Activated T-cell treated with anti-CD3 and anti-CD28 coated beads, Interleukin-2, amount 50 U/mL, for 48 hours (primary cell): ENCODE data around the gene TENT4B.

ENCODE experiments used
- DNase-seq, 2 experiments: peaks; one replicate each; pipeline ENCODE4 v3.0.0-alpha.2; 2020

Gene TENT4B

DNA sequence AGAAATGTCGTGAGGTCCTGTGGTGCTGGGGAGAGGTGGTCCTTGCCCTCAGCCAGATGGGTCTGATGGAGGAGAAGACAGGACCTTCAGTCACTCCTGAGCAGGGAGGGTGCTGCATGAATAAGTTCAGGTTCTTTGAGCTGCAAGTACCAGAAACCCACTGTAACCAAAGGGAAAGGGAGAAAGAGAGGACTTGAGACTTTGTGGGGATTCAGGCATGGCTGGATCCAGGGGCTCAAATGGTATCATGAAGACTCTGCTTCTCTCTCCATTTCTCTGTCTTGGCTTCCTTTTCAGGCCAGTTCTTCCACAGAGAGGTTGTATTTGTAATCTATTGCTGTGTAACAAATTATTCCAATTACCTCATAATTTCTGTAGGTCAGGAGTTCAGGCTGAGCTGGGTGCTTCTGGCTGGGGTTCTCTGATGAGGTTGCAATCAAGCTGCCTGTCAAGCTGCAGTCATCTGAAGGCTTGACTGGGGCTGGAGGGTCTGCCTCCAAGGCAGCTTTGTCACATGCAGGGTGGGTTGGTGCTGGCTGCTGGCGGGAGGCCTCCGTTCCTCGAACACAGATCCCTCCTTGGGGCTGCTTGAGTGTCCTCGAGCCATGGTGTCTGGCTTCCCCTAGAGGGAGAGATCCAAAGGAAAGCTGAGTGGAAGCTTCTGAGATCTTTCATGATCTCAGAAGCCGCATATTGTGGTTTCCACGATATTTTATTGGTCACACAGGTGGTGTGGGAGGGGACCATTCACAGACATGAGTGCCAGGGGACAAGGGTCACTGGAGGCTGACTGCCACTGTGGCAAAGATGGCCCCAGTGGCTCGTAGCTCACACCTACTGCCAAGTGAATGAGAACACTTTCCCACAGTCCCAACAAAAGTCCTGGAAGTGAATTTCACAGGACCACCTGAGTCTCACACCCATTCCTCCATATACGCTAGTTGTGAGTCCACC lies 107.4 kb downstream of the TENT4B start:
- no peak for DNase-seq

DNA sequence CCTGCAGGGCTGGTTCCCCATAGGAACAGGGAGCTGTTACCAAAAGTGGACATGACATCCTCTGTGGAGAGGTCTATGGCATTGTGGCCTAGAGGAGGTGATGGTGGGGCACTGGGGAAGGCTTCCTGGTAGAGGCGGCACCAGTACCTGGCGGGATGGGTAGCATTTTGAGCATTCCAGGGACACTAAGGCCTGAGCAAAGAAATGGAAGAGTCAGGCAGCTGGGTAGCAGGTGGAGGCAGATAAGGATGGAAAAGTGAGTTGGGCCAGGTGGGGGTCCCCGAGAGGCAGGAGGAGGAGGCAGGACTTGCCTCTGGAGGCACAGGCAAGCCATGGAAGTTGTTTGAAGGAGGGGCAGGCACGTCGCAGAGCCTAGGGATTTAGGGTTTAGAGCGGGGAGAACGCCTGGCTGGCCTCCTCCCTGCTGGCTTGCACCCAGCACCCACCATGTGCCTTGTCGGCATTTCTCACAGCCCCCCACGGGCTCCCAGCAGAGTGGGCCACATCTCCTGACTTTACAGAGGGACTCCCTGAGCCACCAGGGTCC lies 108.1 kb downstream of the TENT4B start:
- no peak for DNase-seq

DNA sequence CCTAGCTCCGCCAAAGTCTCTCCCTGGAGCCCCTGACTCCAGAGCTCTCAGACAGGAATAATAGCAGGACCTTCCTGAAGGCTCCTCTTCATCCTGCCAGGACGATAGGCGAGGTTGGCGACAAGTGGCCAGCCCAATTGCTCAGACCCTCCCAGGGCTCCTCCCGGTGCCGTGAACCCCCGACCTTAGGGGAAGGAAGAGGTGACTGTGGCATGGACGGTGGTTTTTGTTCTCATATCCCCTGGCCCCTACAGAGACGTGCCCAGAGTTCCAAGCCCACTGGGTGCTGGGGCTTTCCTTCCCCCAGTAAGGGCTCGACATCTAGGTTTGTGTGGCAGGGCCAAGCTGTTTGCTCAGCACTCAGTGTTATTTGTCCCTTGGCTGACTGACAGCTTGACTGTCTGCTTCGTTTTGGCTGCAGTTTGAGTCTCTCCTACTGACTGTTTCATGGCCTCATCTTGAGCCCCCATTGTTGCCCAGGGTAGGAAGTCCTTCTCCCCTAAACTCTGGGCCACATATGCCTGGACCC lies 108.7 kb downstream of the TENT4B start:
- peak in 1 of 2 experiments; percentile 18 for DNase-seq

DNA sequence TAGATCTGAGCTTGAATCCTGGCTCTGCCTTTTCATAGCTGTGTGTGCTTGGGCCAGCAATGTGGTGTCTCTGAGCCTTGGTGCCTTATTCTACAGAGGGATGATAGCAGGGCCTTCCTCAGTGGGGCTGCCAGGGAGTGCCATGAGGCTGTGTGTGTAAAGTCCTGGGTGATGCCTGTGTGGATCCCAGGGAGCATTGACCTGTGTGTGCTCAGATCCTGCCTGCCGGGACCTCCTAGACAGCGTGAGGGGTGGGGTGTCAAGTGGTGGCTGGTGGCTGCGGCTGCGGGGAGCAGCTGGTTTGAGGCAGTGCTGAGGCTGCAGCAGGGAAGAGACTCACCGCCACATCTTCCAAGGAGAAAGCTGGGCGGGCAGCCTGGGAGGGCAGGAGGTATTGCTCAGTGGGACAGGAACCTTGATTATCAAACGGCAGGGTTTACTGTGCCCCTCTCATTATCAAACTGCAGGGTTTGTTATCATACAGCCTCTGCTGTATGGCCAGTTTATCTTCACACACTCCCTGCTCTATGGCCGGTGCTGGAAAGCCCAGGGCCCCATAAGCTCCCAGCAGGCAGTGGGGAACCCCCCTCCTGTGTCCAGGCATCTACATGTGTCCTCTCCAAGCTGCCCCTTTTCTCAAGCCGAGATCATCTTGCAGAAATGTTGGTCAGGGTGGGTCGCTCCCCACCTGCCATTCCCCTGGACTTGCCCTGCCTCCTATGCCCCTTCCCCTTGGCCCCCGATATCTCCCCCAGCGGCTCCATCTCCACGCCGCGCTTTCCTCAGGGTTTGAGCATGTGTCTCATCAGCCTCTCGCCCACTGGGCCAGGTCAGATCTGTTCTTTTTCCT lies 110.2 kb downstream of the TENT4B start:
- DNase-seq: no peak

DNA sequence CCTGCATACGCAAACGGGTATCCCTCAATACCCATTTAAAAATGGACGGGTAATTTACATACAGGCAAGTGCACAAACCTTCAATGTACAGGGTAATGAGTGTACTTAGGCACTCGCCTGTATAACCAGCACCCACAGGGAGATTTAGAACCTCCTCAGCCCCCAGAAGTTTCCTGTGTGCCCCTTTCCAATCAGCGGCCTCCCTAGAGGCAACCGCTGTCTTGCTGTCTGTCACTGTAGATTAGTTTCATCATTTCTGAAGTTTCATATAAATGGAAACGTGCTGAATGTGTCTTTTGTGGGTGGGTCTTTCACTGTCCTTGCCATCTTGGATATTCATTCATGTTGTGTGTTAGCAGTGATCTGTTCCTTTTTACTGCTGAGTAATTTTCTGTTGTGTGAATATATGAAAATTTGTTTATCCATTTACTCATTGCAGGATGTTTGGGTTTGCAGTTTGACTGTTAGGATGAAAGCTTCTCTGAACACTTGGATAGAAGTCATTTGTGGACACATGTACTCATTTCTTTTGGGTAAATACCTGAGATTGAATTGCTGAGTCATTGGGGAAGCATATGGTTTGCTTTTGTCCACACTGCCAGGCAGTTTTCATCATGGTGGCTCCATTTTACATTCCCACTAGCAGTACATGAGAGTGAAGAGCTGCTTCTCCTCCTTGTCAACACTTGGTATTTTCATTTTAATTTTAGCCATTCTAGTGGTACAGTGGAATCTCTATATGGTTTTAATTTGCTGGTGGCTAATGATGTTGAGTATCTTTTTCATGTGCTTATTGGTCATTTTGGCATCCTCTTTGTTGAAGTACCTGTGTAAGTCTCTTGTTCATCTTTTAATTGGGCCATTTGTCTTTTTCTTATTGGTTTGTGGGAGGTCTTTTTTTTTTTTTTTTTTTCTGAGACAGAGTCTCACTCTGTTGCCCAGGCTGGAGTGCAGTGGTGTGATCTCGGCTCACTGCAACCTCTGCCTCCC lies 111.1 kb downstream of the TENT4B start:
- DNase-seq: peak; percentile 59 to 67

DNA sequence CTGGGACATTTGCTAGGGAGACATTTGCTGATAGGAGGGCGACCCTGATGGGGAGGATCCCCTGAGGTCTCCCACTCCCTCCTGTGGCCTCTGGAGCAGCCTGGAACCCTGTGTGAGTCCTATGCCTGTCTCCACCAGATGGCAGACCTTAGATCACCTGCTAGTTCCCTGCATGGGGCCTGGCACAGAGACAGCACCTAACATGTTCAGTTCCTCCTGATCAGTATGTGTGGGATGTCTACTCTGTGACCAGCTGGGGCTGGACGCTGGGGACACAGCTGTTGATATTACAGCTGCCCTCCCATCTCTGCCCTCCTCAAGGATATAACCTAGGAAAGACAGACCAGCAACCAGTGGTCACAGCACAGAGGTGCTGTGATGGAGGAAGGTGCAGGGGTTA lies 112.2 kb downstream of the TENT4B start:
- DNase-seq: peak in 1 of 2 experiments; percentile 61

DNA sequence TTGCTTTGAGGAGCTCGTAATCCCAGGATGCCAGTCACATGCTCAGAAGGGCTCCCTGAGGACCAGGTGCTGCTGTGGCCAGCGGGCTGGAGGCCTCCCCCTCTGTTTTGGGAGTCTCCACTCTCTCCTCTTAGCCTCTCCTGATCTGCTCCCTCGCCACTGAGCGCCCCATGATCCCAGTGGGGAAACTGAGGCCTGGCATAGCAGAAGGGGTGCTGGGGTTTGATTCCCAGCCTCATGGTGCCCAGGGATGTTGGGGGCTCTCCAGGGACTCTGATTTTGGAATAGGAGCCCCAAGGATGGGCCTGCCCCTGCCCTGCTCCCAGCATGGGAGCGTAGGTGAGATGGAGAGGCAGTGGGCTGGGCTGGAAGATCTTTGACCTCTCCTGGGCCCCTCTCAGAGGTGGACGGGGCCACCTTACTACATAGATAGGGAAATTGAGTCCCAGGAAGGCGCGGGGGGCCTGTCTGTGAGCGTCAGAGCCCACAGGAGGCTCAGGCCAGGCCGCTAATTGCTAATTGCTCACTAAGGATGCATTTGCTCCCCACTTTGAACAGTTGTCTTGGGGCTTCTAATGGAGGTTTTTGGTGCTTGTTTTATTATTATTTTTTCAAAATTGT lies 112.7 kb downstream of the TENT4B start:
- DNase-seq: no peak

DNA sequence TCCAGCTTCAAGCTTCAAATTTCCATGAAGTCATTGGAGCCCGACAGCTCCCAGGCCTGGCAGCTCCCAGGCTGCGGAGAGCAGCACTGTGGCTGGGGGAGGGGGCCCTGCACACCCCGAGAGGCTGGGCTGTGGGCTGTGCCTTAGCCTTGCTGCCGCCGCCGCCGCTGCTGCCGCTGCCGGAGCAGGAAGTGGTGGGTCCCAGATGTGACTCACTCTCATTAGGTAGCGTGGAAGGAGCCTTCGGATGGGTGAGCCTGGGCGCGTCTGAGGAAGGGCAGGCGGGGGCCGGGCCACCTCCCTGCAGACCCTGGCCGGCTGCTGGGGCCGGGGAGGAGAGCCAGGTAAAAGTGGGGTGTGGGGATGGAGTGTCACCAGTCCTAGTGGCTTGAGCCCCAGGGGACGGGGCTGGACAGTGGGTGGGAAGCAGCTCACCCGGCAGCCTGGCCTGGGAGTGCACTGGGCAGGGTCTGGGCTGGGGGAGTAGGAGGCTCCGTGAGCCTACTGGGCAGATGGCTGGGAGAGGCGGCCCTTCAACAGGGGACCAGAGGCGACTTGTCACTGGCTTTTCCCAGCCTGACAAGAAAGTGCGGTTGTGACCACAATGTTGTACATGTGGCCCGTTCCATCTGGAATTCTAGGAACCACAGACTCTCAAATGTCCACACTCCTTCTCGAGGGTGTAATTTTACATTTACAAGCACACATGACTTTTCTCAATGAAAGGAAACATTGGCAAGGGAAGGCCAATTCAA lies 113.4 kb downstream of the TENT4B start, which contains the start of gene ADCY7:
Gene ADCY7 (plus strand): TSS at position 215 of the 755 bp plus-strand sequence. CDS start 21,629 bp downstream, outside the sequence.
- DNase-seq: peak; percentile 86 to 89

DNA sequence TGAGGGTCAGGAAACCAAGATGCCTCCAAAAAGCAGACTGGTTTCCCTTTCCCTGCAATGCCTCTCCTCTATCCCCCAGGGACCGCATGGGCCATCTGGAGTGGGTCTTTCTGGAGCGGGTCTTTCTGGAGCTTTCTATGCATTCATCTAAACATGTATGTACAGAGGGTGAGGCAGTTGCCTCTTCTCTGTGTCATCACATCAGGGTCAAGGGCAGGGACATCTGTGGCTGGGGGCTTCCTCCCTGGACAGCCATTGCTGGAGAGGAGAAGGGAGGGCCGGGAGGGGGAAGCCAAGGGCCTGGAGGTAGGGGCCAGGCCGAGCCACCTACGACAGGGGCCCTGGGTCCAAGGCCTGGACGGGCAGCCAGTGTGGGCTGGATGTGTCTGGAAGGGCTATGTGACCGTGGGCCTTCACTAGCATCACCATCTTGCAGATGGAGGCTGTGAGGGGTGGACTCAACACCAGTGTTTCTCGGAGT lies 114.1 kb downstream of the TENT4B start:
- DNase-seq: peak; percentile 54 to 59

DNA sequence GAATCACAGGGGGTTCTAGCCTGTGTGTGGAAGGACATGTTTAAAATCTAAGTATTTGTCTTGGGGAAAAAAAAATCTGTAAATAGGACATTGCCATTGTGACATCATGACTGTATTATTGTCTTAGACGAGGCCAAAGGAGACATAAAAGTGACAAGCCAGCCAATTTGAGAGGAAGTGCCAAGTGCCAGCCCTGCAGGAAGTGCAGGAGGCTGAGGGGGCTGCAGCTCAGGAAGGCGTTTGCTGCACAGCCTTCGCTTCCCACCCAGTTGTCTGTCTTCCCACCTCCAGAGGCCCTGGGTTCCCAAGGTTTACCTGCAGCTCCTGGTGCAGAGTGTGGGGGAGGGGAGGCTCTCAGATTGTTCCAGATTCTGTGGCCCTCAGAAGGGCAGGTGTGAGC lies 114.5 kb downstream of the TENT4B start:
- DNase-seq: peak in 1 of 2 experiments; percentile 43

DNA sequence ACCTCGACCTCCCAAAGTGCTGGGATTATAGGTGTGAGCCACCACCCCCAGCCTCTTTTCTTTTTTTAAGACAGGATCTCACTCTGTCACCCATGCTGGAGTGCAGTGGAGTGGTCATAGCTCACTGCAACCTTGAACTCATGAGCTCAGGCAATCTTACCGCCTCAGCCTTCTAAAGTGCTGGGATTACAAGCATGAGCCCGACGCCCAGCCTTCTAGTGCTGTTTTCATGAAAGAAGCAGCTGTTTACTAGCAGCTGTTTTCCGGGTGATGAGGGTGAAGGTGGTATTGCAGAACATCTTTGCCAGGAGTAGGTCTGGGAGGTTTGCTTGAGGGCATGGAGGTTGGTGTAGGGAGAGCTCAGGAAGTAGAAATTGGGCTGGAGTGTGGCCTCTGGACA lies 115.2 kb downstream of the TENT4B start:
- DNase-seq: no peak

DNA sequence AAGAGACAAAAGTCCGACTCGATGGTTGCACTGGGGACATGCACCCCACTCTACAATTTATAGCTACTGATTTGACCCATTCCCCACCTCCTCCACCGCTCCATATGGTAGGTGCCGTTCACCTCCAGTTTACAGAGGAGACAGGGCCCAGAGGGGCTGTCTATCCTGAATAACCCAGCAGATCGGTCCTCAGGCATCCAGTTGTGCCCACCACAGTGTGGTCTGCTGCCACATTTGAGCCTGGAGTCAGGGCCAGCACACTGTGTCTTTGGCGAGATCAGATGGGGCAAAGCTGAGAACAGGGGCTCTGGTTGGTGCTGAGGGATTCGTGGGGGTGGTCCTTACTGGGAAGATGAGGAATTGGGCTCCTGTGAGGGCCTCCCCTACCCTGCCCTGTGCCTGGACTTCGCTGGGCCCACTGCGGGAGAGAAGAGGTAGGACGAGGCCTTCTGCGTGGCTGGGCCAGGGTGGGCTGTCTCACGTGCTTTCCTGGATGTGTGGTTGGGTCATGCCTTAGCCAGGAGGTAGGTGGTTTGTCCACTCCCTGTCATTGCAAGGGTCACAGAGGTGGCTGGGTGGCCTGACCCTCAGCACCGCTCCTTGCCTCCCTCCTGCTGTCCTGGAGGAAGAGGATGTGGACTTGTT lies 116.1 kb downstream of the TENT4B start:
- DNase-seq: no peak

DNA sequence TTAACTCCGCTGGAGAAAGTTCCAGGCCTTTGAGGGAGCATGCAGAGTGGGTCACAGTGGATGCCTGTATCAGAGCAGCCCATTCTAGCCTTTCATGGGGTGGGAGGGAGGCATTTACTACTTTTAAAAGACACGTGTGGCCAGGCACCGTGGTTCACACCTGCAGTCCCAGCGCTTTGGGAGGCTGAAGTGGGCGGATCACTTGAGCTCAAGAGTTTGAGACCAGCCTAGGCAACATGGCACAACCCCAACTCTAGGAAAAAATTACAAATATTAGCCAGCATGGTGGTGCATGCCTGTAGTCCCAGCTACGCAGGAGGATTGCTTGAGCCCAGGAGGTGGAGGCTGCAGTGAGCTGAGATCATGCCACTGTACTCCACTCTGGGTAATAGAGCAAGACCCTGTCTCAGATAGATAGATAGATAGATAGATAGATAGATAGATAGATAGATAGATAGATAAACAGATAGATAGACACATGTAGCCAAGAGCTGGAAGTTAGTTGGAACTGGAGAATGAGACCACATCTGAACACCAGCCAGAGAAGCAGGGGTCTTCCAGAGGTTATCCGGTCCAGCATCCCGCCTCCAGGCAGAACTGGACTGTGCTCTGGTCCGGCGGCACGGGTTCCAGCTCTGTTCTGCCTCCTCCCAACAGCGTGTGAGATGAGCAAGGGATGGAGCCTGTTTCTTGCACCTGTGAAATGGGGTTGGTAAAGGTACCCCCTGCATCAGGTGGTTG lies 116.8 kb downstream of the TENT4B start:
- no peak for DNase-seq

DNA sequence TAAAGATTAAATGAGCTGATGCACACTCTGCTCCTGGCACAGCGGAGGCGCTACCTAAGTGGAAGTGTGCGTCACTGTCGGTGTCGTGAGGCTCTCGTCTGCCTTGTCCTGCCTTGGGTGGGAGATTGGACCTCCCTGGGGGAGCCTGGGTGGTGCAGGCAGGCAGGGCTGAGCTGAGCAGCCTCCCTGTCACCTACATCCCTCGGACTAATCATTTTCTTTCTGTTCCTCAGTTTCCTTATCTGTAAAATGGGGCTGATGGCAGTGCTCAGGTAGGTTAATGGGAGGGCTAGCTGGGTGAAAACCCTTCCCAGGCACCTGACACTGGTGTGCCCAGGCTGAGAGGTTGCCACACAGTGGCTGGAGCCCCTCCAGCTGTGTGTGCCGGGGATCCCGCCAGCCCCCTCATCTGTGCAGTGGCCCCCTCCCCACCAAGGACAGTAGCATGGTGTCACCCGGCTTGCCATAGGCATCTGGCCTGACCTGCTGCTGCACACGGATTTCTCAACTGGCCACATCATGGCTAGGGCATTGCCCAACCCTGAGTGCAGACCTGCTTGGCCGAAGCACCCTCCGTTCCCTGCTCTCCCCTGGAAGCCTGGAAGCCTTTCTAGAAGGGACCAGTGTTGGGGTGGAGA lies 117.5 kb downstream of the TENT4B start:
- DNase-seq: no peak

DNA sequence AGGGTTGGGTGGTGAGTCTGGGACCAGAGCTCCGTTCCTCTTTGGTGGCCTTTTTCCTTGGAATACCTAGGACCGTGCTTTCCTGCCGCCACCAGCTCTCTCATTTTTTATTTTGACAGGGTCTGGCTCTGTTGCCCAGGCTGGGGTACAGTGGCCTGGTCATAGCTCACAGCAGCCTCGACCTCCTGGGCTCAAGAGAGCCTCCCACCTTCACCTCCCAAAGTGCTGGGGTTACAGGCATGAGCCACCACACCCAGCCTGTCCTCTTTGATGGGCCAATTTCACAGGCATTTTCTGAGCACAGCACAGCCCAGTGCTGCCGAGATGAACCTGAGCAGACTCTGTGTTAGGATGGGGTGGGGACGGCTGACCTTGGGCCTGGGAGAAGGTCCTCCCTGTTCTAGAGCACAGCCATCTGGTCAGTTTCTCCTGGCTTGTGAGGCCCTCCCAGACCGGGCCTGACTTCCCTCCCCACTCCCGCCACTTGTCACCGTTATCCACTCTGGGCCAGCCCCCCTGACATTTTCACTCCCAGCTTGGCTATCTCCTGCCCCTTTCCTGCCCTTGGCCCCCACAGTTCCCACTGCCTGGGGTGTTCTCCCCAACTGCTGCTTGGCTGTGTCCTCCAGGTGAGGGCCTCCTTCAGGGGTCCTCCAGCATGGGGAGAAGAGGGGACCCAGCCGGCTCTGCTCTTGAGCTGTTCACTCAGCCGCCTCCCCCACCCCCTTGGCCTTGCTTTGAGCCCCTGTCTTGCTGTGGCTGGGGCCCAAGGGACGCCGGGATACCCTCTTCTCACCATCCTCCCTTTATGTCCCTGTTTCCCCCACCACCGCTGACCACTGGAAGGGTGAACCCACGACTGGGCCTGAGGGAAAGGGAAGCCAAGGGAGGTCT lies 118.3 kb downstream of the TENT4B start:
- DNase-seq: no peak

DNA sequence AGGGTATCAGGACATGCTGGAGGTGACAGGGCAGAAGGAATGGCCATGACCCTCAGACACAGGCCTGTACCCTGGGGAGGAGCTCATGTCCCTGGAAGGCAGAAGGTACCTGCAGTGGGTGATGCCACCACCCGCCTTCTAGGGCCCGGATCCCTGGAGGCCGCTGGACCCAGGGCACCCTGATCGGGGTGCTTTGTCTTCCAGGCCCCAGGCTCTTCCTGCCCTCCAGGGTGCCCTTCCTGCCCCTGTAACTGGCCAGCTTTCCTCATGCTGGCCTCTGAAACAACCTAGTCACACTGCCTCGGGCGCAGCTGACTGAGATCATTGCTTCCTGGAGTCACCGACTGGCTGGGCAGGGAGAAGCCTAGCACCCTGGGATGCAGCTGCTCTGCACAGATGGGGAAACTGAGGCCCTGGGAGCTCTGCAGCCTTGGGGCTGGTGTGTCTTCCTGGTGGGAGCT lies 119.0 kb downstream of the TENT4B start:
- DNase-seq: no peak

DNA sequence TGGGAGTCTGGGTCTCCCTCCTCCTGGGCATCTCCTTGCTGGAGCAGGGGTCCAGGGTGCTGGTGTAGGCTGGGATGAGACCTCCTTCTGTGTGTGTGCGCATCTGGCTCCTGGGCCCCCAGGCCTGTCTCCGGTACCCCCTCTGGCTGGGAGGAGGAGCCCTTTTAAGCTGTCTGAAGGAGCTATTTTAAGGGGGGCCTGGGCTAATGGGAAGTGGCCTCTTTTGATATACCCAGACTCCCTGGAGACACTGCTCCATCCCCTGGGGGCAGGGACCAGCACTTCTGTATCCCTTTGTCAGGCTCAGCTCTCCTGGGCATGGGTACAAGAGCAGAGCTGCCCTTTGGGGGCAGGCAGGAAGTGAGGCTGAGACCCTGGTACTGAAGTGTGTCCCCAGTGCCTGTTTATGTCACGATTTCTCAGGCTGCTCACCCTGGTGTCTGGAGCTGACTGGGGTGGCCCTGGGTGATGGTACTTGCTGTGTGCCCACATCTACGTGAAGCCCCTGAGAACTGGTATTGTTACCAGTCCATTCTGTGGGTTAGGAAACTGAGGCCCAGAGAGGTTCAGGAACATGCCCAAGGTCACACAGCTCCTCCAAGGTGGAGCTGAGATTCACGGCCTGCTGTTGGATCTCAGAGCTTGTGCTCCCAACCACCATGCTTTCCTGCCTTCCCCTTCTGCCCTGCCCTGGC lies 119.7 kb downstream of the TENT4B start:
- DNase-seq: no peak
